HG02973 (cell line): Measurements from ENCODE around the gene PIP5K1B.
A peak's percentile ranks its signal among the peaks of the same experiment; 100 is the strongest.
"Not testable (repeated sequence)": the region's sequence is repeated elsewhere in the genome, so short reads cannot be mapped to it uniquely, and the experiment has no call there.

ENCODE experiments used
- ATAC-seq: cut with Tn5 transposase; IDR thresholded peaks from one replicate; pipeline ENCODE4 v1.9.1; 2021; ENCODE audit warnings: moderate library complexity; ENCODE audit not compliant: unreplicated experiment

PIP5K1B gene

DNA sequence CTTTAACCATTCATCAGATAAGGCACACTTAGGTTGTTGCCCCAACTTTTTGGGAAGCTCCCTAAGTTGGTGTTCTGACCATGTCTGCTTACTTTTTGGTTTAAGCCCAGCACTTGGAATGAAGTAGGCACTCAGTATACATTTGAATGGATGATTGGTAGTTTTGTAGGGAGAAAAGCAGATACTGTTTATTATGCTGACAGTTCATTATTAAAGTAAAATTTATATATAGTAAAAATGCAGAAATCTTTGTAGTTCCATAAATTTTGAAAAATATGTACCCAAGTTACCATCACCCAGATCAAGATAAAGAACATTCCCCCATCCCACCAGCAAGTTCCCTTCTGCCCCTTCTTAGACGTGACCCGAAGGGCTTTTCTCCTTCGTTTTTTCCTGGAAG, 273.5 kb downstream of the PIP5K1B start:
- no peak for ATAC-seq

DNA sequence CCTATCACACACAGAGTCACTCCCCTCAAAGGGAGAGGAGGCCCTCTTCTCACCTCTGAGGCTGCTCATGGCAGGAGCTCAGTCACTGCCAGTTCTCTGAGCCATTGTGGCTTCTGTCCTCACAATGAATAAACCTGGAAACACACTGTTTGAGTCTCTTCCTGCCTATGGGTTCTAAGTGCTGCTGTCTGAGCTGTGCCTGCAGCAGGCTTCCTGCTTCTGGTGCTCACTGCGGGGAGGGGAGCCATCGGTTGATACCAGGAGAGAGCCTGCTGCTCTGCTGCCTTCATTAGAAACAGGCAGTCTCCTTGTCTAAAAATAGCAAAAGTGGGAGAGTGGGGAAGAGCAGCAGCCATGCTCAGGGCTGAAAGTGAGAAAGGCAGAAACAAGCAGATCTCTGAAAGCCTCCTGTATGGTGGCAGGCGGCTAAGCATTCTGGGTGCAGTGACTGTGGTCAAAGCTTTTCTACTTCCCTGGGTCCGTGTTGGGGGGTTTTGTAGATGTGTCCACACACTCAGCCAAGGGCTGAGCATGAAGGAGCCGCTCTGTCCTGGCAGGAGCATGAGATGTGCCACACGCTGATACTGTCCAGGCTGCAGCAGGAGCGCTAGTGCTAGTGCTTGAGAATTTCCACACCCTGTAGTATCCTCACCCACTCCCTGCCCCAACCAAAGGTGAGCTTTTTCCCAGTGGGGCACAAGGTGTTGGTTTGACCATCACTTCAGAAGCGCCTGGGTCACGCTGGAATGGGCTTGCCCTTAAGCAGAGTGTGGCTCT, 274.7 kb downstream of the PIP5K1B start:
- no peak for ATAC-seq

DNA sequence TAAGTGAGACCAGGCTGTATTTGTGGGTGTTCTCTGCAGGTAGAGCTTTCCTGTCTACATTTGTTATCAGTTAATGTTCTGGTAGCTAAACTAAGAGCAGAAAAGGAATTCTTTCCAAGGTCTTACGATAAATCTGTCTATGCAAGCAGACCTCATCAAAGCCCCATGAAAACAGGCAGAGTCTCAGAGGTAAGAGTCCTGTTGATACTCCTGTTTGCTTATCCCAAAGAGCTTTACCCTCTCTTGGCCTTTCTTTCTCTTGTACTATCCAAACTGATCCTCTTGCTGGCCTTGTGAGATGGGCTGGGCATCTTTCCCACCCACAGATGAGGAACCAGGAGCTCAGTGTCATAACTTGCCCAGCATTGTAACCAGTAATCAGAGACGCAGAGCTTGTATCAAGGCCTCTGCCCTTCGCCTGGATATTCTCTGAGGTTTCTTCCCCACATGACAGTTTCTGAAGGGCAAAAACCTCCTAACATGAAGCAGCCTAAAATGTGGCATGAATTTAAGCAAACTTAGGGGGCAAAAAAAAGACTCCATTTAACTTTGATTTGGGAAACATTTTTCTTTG, 275.4 kb downstream of the PIP5K1B start:
- ATAC-seq: no peak

DNA sequence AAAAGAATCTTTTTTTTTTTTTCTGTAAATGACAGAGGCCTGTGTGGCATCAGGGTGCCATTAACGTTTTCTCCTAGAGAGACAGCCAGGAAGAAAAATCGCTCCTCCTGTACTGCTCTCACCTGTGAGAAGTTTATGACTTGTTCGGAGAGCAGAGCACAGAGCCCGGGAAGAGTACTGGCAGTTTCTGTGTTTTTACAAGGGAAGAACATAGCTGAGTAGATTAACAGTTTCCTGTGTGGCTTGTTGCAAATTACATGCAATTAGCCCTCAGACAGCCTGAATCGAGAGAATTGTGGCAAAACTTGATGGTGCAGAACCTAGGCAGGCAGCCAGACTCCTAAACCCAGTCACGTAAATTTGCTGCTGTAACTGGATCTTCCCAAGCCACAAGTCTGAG, 276.7 kb downstream of the PIP5K1B start:
- ATAC-seq: no peak

DNA sequence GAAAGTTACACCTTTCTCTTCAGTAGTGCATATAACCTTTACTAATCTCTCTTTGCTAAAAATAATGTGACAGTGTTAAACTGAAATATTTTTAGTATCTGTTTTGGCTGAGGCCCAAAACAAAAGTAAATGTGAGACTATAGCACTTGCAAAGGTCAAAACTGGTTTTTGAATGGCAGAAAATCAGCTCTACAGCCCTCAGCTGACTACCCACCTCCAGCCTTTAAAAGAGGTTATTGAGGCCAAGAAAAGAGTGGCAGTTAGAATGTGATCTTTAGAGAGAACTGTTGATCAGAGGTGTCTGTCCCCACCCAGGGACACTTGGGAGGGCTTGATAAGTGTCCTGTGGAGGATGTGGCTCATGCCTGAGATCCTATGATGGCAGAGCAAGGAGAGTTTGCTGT, 278.0 kb downstream of the PIP5K1B start:
- no peak for ATAC-seq

DNA sequence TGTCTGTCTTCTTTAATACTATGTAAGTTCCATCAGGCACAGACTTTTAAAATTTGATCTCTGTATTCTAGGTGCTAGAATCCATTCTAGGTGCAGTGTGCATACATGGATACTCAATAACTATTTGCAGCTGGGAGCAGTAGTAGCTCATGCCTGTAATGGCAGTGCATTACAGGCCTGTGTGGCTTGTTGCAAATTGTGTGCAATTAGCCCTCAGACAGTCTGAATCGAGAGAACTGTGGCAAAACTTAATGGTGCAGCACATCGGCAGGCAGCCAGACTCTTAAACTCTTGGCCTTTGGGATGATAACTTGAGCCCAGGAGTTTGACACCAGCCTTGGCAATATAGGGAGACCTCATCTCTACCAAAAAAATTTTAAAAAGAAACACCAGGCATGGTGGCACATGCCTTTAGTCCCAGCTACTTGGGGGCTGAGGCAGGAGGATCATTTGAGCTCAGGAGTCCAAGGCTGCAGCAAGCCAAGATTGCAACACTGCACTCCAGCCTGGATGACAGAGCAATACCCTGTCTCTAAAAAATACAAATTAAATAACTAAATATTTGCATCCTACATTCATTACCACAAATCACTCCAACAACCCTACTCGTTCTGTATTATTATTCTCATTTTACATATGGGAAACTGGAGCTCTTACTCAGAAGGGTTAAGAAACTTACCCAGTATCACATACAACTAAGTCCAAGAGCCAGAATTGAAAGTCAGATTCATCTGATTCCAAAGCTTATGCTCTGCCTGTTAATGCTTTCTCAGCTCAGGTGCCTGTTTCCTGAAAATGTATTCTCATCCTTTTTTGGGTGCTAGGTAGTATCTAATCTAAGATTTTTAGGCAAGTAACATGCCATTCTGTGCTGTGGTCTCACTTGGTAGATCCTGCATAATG, 278.7 kb downstream of the PIP5K1B start:
- ATAC-seq: peak; percentile 58

DNA sequence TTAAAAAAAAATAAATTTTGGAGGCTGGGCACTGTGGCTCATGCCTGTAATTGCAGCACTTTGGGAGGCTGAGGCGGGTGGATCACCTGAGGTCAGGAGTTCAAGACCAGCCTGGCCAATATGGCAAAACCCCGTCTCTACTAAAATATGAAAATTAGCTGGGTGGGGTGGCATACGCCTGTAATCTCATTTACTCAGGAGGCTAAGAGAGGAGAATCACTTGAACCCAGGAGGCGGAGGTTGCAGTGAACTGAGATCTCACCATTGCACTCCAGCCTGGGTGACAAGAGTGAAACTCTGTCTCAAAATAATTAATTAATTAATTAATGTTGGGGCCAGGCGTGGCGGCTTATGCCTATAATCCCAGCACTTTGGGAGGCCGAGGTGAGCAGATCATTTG, 281.9 kb downstream of the PIP5K1B start:
- not testable (repeated sequence) for ATAC-seq

DNA sequence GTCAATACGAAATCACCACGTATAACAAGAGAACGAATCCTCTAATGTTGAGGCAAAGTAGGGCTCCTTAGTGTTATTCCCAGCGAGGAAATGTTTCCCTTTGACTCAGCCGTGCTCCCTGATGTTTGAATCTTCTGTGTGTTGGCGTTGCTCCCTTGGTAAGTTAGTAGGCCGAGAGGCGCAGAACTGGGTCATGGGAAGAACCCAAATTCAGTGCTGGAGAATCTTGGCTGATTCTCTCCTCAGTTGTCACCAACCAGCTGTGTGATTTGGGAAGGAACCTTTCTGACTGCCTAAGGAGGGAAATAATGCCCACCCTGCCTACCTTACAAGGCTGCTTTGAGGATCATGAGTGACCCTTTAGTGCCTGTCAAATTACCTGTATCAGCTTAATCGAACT, 286.4 kb downstream of the PIP5K1B start:
- ATAC-seq: no peak

DNA sequence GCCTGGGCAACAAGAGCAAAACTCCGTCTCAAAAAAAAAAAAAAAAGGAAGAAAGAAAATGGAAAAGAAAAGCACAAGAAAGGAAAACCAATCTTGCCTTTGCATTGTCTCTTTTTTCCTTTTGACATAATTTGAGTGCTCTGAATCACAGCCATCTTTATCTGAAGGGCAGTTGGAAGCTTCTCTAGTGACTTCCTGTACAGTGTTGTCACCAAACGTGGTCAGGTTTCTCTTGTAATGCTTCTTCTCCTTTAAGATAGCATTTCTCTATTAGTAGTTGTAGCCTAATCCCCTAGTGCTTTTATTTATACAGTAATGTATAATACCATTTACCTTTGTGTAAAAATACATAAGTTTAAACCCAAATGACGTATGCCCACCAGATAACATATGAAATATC, 290.7 kb downstream of the PIP5K1B start:
- no peak for ATAC-seq

DNA sequence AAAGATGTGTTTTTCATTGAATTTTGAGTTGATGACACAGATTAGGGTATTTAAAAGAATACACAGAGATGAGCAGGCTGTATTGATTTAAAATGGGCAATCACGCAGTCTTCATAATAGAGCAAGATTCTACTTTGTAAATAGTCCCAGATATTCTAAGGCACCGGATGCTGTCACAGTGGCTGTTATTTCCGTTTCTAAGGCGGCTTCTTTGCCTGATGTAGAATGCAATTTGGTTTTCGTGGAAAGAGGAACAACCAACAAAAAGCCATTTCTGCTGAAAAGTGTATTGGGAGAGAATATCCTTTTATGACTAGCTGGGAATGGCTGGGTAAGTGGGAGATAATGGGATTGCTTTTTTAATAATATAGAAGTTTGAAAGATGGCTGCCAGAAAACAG, 291.4 kb downstream of the PIP5K1B start:
- ATAC-seq: no peak

DNA sequence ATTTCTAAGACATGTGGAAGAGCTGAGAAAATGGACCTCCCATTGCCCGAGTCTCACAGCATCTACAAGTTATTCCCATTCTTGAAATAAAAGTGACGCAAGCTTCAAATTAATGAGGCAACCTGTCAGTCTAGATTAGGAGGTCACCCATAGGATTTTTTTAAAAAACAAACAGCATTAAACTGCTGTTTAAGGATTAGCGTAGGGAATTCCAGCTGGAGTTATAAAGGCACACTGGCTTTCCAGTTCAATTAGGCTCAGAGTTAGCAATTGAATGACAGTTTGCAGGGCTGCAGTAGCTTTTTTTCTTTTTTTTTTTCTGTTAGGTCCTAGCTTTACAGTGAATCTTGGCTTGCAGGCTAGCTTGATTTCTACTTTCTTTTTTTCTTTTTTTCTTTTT, 292.6 kb downstream of the PIP5K1B start:
- no peak for ATAC-seq

DNA sequence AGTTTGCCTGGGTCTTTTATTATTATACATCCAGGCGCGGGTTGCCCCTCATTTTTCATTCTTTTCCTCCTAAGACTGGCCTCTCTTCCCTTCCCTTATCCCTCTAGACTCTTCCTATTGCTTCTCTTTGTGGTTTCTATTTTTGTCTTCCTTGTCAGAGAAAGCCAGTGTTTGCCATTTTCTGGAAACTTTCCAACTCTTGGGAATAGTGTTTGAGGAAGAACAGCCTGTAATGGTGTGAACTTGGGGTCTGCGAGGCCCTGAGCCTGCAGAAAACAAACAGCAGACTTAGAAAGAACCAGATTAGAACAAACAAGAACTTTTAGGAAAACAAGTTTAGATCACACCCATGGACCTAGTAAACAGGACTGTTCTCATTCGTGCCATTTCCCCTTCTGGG, 293.3 kb downstream of the PIP5K1B start:
- no peak for ATAC-seq

DNA sequence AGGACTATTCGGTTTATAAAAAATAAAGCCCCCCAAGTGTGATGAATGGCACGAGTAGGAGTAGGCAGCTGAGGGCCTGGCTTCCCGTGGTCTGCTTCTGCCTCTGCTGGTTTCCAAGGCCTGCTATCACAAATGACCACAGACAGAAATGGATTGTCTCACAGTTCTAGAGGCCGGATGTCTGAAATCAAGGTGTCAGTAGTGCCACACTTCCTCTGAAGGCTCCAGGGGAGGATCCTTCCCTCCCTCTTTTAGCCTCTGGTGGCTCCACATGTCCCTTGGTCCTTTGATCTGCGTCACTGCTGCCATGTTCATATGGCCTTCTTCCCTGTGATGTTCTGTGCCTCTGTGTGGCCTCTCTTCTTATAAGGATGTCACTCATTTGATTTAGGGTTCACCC, 293.8 kb downstream of the PIP5K1B start:
- ATAC-seq: no peak

DNA sequence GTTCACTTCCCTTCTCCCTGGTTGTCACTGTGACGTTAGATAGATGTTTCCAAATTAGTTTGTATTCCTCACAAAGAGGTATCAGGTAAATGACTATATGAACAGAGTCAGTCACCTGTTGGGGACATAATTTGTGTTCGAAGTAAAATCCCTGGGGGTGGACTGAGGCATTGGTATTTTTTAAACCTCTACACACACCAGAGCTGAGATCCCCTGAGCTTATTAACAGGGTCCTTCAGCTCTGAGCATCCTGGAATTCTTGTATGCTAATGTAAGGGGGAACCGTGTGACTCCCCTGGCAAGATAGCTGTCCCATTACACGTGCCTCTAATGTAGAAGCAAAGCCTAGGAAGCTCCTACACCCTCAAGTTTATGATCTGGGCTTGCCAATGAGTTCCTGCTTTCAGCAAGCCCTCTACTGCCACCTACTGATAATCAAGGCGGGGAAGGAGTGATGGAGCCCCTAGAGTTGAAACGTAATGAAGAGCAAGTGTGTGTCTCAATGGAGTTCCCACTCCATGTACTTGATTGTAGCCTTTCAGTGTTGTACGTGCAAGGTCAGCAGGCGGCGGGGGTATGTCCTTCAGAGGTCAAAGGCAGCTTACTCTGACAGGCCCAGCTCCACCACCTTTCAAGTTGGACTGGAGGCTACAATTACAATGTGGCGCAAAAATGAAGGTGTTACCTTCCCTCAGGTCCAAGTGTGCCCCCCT, 294.5 kb downstream of the PIP5K1B start:
- peak; percentile 82 for ATAC-seq

DNA sequence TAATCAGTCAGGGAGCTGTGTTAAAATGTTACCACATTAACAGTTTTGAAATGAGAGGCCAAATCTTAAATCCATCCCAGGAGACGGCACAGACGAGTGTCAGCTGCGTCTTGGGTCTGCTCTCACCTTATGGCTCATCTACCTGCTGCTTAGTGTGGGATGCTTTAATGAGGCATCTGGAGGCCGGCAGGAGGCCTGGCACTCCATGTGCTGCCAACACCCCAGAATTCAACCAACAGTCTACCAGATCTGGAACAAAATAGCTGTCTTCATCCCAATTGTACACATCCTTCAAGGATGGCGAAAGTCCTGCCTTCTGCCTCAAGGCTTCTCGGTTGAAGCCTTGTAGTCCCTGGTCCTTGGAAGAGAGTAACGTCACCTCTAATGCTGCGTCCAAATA, 296.9 kb downstream of the PIP5K1B start:
- ATAC-seq: no peak

DNA sequence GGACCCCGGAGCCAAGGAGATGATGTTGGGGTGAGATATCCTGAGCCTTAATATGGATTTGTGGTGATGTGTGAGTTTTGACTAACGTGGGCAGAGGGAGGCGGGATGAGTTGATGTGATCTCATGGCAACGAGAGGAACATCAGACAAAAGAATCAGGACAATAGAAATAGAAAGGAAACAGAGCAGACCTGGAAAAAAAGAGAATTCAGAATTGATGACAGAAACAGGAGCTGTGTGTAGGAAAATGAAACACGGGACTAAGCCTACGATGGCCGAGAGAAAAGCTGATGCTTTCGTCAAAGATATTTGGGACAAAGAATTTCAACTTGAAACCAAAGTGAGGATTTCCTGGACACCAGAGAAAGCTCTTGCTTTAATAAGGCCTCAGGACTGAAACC, 298.0 kb downstream of the PIP5K1B start:
- no peak for ATAC-seq

DNA sequence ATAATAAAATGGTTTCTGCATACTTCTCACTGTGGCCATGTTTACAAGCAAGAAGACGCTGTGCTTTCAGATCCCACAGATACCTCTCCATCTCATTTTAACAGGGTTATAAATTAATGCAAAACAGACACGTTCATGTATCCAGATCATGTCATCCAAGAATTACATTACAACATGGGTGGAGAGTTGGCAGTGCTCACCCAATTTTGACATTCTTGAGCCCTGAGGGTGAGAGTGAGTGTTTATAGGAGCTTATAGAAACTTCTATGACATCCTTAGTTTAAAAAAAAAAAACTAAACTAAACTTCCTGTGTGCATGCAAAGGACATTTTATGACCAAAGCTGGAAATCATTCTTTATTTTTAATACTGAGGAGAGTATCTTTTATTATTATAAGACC, 299.8 kb downstream of the PIP5K1B start:
- ATAC-seq: no peak

DNA sequence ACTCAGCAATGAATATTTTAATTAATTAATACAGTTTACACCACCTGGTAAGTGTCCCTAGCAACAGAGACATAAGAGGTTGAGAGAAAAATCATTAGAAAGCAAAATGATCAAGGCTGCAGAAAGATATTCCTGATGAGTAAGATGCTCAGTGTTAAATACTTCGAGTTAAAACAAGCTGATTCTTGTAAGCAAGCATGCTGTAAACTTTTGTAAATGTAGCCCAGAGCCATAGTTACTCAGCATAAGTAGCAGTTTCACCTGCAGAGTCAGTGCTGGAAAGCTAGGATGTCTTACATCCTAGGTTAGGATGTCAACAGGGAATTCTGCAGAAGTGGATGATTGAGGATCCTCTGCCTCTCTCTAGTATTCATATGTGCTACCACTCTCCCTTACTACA, 304.7 kb downstream of the PIP5K1B start:
- ATAC-seq: no peak

DNA sequence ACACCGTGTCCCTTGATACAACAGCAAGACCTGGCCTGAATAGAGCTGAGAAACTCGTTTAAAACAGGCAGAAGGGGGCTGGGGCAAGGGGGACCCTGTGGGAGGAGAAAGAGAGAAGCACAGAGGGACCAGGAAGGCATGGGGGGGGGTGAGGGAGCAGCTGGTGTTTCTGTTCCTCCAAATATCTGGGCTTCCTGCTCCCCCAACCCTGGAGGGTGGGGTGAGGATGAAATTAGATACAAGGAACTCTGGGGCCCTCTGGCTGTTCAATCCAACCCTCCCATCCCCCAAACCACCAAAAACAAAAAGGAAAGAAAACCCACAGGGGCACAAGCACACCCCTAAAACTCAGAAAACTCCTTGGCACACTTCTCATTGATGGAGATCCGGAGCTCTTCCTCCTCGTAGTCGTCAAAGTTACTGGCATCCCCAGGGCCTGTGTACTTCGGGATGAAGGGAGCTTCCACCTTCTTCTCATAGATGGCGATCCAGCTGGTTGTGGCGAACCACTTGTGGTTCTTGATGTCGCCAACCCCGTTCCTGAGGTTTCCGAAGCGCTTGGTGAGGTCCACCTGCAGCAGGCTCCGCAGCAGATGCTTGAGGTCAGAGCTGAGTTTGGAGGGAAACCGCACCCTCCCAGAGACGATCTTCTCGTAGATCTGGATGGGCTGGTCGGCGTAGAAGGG, 307.8 kb downstream of the PIP5K1B start:
- no peak for ATAC-seq

DNA sequence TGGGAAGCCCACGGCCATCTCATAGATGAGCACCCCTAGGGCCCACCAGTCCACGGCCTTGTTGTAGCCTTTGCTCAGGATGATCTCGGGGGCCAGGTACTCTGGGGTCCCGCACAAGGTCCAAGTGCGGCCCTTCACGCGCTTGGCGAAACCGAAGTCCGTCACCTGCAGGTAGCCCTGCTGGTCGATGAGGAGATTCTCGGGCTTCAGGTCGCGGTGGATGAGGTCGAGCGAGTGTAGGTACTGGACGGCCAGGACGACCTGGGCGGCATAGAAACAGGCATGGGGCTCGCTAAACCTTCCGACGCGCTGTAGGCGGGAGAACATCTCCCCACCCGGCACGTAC, 308.3 kb downstream of the PIP5K1B start:
- no peak for ATAC-seq

DNA sequence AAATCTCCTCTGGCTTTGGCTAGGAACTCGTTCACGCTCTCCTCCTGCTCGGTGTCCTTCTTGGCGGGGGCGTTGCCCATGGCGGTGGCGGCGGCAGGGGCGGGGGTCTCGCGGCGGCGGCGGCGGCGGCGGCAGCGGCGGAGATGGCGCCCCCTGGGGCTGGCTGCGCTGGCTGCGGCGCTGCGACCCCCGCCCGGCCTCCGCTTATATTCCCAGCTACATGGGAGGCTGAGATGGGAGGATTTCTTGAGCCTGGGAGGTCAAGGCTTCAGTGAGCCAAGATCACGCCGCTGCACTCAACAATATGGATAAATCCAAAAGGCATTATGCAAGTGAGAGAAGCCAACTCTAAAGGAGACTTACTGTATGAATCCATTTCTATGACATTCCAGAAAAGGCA, 309.0 kb downstream of the PIP5K1B start, which contains the start of gene PRKACG:
Gene PRKACG, minus strand, starts transcription at position 101 of the 400 bp plus-strand sequence. Its CDS starts 21 bp downstream, at position 80.
- ATAC-seq: no peak
